GM19023 (cell line): ENCODE data around the gene CBX6.
"Not testable (repeated sequence)": the region's sequence is repeated elsewhere in the genome, so short reads cannot be mapped to it uniquely, and the experiment has no call there.

Experiments used
- ATAC-seq: cut with Tn5 transposase; IDR thresholded peaks from one replicate; pipeline ENCODE4 v1.9.1; 2021; ENCODE audit warnings: mild to moderate bottlenecking, moderate library complexity; ENCODE audit not compliant: unreplicated experiment

The CBX6 gene

DNA sequence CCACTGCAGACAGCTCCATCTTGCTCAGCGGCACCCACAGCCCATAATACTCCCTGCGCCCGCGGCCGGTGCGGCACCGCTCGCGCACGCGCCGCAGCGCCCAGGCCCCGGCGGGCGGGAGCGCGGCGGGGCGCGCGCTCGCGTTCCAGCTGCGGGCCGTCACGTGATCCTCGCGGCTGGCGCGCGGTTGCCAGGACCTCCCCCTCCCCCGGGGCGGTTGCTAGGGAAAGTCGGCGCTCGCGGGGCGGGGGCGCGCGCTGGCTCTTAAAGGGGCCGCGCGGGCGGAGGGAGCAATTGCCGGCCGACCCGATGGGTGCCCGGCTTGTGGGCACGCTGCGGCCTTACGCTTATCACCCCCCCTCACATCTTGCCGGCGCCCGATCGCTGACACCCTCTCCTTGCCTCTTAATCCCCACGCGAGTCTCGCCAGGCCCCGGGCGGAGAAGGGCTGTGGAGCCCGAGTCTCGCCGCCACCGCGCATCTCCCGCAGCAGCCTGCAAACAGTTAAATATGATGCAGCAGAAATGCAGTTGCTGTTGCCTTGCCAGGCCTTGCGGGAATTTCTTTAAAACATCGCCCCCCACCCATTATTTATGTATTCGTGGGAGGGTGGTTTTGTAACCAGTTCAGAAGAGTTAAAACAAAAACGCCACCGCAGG, at the start of gene CBX6:
TSS of gene CBX6 (minus strand) at position 45 of the 659 bp plus-strand sequence. CDS start at position 19, 26 bp downstream.
- ATAC-seq: peak; percentile 73

DNA sequence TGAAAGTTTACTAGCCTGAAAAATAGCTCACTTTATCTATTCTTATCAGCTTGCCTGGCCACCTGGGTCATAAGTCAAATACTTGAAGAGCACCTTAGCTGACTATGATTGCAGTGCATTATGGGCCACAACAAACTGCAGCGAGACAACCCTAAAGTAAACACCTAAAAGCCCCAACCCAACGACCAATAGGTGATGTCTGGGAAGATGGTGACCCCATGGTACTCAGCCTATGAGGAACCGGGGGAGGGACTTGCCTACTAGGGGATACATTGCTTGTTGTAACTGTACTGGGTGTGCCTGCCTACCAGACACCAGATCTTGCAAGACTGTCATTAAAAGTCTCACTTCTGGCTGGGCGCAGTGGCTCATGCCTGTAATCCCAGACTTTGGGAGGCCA, 49.8 kb upstream of the CBX6 start:
- ATAC-seq: no peak

DNA sequence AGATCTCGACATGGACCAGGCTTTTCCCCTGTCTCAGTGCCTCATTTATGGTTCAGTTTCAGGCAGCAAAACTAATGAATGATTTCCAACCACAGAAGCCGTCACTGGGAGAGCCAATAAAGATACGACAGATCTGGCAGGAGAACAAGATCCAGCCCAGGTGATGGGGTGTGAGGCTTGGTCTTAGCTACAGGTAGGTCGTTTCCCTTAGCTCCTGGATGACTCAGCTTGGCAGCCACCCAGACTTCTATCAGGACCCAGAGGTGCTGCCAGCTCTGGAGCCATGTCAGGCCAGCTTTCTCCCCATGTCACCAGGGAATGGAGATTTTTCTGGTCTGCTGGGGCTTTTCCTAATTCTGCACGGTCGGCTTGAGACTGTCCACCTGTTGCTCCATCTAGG, 49.1 kb upstream of the CBX6 start:
- no peak for ATAC-seq

DNA sequence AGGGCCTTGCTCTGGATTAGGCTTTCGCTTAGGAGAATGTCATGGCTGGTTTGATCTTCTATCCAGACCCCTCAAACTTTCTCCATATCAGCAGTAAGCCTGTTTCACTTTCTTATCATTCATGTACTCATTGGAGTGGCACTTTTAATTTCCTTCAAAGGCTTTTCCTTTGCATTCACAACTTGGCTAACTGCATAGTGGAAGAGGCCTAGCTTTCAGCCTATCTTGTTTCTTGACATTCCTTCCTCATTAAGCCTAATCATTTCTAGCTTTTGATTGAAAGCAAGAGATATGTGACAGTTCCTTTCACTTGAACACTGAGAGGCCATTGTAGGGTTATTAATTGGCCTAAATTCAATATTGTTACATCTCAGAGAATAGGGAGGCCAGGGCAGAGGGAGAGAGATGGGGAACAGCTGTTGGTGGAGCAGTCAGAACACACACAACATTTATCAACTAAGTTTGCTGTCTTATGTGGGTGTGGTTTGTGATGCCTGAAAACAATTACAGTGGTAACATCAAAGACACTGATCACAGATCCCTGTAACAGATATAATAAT, 47.7 kb upstream of the CBX6 start:
- ATAC-seq: no peak

DNA sequence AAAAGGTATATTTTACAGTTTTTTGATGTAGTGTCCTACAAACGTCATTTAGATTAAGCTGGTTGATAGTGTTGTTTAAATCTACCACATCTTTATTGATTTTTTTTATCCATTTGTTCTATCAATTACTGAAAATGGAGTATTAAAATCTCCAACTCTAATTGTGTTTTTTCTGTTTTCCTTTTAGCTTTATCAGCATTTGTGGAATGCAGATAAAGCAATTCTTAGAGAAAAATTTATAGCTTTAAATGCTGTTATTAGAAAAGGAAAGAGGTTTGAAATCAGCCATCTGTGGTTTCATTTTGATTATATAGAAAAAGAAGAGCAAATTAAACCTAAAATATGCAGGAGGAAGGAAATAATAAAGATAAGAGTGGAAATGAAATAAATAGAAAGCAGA, 39.4 kb upstream of the CBX6 start:
- ATAC-seq: no peak

DNA sequence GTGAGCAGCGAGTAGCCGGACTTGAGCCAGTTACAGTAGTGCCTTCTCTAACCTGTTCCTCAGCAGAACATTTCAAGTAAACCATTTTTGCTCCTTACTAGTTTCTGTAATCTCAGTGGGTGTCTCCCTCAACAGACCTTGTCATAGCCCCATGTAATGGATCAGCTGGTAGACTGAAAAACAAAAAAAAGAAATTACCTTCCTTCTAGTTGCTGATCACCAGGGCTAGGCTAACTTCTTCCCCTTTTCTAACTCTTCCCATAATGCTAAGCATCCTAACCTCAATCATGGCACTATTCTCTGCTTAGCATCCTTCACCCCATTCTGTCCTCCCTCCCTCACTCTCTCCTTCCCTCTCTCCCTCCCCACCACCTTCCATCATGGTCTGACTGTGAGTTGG, 35.8 kb upstream of the CBX6 start:
- ATAC-seq: no peak

DNA sequence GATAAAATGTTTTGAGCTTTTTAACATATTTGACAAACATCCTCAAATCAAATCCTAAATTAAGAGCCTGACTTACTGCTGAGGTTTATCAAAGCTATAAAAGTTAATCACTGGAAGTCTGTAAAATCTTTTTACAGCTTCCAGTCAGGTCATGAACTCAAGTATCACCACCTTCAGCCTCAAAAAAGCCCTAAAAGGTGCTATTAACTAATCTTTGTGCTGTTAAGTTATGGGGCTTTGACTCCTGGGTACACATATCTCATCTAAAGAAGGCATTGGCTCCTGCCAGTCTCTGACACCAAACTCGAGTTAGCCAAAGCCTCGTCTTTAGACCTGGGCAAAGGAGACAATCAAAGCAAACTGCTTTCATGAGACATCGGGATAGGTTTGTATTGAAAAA, 34.0 kb upstream of the CBX6 start:
- ATAC-seq: no peak

DNA sequence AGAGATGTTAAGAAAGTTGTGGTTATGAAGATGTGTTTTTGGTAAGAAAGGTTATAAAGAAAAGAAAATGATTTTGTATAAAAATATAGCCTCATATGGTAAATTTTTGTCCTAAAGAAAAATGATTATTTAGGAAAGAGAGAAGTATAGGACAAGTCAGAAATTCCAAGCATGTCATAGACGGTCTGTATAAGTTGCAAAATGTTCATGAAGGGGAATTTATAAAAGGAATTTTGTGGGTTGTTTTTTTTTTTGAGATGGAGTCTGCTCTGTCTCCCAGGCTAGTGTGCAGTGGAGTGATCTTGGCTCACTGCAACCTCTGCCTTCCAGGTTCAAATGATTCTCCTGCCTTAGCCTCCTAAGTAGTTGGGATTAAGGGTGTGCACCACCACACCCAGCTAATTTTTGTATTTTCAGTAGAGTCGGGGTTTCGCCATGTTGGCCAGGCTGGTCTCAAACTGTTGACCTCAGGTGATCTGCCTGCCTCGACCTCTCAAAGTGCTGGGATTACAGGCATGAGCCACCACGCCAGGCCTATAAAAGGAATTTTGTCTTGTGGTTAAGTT, 32.1 kb upstream of the CBX6 start:
- not testable (repeated sequence) for ATAC-seq

DNA sequence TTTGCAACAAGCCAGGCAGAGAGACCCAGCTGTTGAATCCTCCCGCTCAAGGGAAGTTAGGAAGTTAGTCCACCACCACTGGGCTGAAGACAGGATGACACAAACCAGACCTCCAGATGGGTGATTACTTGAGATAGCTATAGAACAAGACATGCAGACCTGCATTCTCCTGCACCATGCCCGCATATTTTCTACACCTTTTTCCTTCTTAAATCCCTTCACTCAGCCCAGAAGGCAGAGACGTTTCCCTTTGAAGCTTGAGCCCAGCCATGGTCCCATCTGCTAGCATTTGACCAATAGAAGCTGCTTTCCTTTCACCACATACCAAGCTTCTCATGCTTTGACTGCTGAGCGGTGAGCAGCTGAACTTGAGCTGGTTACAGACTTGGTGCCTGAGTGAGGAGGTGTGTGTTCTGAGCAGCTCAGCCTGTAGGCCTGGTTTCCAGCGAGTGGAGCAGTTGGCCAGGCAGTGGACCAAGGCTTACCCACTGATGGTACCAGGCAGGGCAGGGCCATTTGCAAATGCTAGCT, 29.2 kb upstream of the CBX6 start:
- ATAC-seq: no peak

DNA sequence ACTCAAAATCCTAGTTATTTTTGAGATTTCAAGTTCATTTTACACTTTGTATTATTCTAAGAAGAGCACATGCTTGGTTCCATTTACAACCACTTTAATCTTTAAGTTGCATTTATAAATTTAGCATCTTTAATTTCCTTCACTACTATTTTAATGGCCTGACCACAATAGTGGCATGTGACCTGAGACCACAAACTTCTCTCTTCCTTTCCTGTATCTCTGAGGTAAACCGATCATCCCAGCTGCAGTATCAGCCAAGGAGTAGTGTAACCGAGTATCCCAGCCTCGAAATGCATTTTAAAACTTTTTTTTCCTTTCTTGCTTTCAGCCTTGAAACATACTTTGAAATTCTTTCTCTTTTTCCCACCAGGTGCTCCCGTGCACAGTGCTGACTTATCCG, 28.7 kb upstream of the CBX6 start:
- ATAC-seq: no peak

DNA sequence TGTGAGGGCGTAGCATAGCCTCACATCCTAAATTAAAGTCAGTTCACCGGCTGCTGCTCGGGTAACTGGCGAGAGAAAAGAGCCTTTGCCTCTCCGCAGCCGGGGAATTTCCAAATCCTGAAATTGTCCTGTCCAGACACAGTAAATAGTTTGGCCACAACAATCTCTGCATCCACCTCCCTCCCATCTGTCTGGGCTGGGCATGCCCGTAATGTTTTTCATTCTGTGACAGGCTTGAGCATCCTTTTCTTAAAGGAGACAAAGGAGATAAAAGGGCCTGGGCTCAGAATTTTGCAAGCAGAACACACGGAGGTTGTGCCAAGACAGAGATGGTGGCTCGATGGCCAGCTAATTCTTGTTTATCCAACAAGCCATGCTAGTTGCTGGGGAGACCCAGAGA, 19.2 kb upstream of the CBX6 start:
- no peak for ATAC-seq

DNA sequence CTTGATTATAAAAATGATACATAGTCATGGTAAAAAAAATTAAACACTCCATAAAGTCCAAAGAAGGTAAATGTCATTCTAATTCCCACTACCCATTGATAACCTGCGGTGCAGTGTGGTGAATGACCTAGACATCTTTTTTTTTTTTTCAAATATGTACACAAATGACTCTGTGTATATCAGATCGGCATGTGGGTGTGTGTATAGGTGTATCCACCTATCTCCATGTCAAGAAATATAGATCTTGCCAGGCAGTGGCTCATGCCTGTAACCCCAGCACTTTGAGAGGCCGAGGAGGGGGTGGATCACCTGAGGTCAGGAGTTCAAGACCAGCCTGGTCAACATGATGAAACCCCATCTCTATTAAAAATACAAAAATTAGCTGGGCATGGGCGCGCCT, 18.4 kb upstream of the CBX6 start:
- ATAC-seq: no peak

DNA sequence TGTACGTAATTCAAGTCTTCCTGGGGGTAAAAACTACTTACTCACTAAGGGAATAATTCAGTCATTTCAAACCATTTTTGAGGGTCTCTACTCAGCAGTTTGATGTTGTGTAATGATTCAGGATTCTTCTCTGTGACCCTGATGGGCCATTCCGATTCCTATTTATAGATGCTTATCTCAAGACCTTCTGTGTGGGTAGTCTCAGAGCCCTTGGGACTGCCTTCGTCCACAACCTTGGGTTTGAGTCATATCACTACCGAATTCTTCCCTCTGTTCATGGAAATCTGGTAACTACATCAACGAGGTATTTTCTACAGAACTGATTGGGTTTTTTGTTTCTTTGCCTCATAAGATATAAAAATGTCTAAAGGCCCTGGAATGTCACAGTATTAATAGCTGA, 14.3 kb upstream of the CBX6 start:
- ATAC-seq: no peak

DNA sequence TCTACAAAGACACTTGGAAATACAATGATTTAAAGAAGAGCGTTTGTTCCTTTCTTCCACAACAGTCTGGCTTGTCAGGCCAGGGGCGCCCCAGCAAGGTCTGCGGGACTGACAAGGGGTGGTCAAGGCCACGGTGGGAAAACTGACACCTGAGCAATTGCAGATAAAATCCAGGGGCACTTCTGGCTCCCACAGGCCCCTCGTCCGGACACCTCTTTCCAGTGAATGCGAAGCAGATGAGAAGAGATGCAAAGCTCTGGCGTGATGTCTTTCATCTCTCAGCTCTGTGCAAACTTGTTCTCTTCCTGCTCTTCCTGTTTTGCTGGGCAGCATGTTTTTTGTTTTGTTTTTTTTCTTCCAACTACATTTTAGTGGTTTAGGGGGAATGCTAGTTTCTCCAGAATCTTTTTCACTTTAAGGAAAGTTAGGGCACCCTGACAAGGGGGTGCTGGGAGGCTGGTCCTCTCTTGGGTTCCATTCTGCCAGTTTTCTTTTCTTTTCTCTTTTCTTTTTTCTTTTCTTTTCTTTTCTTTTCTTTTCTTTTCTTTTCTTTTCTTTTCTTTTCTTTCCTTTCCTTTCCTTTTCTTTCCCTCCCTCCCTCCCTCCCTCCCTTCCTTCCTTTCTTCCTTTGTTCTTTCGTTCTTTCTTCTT, 11.1 kb upstream of the CBX6 start:
- ATAC-seq: no peak

DNA sequence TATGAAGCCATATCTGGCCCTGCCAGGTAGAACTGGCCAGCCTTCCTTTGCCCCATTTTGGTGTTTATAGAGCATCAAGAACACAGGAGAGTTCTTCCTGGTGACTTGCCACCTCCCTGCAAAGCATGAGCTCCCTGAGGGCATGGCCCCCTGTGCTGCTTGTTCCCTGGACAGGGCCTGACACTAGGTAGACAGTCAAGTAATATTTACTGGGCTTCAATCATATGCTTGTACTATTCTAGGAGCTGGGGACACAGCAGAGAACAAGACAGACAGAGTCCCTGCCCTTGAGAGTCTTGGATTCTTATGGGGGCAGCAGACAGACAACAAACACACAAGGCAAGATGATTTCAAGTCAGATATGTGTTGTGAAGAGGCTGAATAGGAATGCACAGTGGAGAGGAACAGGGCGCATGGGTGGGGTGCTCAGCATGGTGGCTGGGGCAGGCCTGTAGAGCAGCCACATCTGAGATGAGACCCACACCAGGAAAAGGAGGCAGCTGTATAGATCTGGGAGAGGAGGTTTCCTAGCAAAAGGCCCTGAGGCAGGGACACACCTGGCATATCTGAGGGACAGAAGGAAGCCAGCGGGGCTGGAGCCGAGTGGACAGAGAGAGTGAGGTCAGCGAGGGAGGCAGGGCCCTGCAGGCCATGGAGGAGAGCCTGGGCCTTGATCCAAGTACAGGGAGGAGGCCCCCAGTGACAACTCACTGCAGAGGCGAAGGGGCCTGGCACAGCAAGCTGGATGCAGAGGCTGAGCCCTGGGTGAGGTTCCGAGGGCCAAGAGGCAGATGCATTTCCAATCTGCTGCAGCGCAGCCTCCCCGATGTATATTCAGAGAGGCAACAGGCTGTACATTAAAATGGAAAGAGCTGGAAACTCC, 10.2 kb upstream of the CBX6 start:
- no peak for ATAC-seq

DNA sequence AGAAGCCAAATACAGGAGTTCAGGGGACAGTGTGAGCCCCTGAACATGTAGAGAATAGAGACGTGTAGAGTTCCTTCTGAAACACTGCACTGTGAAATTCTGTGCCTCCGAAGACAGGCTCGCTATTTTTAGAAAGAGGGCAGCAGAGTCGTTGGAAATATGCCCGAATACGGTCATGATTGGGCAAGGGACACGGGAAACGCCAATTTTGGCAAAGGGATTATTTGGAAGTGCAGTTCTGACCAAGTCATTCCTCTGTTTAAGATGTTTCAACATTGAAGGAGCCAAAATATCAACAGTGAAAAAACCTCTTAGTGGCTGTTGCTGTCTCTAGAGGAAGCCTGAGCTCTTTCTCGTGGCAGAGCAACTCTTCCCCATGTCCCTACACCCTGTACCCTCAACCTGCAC, 9.5 kb upstream of the CBX6 start:
- ATAC-seq: no peak

DNA sequence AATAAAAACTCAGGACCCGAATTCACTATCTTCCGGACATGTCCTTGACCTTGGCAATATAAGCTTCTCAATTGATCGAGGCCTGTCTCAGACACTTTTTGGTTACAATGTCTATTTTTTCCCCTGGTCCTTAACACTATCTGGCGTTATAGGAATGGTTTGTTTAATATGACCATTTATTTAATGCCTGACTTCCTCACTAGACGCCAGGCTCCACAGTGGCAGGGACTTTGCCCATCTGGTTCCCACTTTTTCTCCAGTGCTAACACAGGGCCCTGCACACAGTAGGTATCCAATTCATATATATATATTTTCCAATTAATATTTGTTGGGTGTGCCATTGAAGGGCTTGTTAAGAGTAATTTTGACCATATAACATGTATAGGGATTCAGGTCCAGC, 7.9 kb upstream of the CBX6 start:
- no peak for ATAC-seq

DNA sequence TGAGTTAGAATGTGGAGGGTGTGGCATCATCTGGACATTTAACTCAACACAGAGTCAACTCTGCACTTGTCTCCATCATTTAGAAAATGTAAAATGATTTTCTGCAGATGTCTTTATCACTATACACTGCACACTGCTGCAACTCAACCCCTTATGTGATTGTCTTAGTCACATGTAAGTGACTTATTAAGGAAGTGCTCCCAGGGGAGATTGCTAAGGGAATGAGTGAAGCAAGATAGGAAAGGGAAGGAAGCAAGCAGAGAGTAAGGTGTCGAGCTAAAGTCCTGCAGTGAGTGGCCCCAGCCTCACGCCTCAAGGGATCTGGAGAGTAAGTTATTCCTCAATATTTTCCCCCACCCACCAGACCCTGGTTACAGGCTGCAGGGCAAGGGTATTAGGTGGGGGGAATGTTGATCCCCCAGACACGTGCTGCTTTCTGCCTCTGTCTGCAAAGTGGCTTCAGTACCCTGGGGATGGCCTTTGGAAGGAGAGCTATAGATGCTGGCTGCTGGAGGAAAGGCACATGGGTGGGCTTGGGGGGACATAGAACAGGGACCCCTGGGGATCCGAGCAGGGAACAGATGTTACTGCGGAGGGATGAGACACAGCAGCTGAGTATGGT, 7.2 kb upstream of the CBX6 start:
- ATAC-seq: no peak

DNA sequence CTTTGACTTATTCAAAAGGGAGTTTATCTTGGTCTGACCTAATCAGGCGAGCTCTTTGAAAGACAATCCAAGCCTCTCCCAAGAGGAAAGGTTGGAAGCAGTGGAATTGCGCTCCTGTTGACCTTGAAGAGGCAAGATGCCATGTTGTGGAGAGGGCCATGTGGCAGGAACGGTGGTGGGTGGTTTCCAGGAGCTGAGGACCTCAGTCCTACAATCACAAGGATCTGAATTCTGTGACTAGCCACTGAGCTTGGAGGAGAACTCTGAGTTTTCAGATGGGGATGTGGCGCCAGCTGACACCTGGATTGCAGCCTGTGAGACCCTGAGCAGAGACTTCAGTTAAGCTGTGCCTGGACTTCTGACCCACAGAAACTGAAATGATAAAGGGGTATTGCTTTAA, 6.0 kb upstream of the CBX6 start:
- no peak for ATAC-seq

DNA sequence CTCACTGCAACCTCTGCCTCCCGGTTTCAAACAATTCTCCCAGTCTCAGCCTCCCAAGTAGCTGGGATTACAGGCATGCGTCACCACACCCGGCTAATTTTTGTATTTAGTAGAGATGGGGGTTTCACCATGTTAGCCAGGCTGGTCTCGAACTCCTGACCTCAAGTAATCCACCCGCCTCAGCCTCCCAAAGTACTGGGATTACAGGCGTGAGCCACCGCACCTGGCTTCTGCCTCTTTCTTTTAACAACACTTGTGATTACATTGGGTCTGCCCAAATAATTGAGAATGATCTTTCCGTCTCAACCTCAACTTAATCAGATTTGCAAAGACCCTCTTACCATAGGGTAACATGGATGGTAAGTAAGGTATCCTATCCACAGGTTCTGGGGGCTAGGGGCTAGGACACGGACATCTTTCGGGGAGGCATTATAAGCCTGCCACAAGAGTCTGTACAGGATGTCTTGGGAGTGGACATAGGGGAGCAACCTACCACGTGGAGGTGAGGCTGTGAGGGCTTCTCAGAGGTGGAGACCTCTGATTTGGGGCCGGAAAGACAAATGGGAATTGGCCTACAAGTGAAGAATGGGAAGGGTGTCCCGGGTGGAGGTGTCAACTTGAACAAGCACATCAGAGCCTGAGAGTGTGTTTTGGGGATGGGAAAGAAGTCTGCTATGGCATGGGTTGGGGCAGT, 2.7 kb upstream of the CBX6 start:
- ATAC-seq: no peak
